OCI-LY1 (cell line): ENCODE measurements around the gene RFX1.

Source experiments
- EZH2 ChIP-seq: fragments of 200-600 bp; sonication (generic), shearing (Covaris generic); IDR thresholded peaks from 2 replicates; pipeline ENCODE4 v1.8.0; 2017; ENCODE audit warnings: borderline replicate concordance, mixed run types, mild to moderate bottlenecking, antibody characterized with exemption, low read length, moderate library complexity, mixed read lengths
- TF ChIP-seq, protein P1 (sequence below): fragments of 200-600 bp; sonication (generic), shearing (Covaris generic); IDR thresholded peaks from 2 replicates; pipeline ENCODE4 v1.5.1; 2017; ENCODE audit warnings: mild to moderate bottlenecking, antibody characterized with exemption, low read length, moderate library complexity, mixed read lengths

DNA sequence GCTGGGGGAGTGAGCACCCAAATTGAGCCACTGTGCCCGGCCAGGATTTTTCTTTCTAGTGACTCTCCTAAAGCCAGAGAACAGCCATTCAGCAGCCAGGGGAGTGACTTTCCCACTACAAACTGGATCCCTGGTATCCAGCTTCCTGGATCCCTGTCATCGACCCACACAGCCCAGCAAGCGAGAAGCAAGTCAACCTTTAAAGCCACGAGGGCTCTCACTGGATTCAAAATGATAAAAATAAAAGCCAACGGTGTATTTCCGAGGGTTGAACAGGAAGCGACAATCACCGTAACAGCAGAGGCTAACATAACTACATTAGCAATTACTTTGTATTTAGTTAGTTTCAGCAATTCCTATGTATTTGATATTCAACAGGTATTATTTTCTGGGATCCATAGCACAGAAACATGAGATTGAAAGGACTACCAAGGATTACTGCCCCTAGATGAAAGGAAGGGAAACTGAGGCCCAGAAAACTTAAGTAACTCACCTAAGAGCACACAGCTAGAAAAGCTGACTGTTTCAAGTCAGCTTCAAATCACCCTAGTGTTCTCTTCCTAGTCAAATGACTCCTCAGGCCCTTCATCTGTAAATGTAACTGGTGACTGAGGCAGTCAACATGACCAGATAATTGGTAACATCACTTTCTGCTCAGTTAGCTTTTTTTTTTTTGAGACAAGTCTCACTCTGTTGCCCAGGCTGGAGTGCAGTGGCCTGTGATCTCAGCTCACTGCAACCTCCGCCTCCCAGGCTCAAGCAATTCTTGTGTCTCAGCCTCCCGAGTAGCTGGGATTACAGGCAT is 2.7 kb downstream of the RFX1 start:
- TF ChIP-seq, protein P1, sequence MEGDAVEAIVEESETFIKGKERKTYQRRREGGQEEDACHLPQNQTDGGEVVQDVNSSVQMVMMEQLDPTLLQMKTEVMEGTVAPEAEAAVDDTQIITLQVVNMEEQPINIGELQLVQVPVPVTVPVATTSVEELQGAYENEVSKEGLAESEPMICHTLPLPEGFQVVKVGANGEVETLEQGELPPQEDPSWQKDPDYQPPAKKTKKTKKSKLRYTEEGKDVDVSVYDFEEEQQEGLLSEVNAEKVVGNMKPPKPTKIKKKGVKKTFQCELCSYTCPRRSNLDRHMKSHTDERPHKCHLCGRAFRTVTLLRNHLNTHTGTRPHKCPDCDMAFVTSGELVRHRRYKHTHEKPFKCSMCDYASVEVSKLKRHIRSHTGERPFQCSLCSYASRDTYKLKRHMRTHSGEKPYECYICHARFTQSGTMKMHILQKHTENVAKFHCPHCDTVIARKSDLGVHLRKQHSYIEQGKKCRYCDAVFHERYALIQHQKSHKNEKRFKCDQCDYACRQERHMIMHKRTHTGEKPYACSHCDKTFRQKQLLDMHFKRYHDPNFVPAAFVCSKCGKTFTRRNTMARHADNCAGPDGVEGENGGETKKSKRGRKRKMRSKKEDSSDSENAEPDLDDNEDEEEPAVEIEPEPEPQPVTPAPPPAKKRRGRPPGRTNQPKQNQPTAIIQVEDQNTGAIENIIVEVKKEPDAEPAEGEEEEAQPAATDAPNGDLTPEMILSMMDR = no peak
- no peak for TF ChIP-seq EZH2
